ENCODE data around the gene EIF2B4. TPM values are rescaled to one million over a fixed set of nuclear protein-coding genes. Genes with fewer than 3 reads are reported as not detected.

Gene EIF2B4
- total and polyA plus RNA-seq, 9 of the 15 experiments (the other 6 are each of a cell fraction or from before 2014, with no cell fraction given): 29.7 to 80.3 (median 58.9) TPM

- TF ChIP-seq GATAD2A (IDR thresholded peaks at IDR 0.05): no peak
- TF ChIP-seq, protein P1, sequence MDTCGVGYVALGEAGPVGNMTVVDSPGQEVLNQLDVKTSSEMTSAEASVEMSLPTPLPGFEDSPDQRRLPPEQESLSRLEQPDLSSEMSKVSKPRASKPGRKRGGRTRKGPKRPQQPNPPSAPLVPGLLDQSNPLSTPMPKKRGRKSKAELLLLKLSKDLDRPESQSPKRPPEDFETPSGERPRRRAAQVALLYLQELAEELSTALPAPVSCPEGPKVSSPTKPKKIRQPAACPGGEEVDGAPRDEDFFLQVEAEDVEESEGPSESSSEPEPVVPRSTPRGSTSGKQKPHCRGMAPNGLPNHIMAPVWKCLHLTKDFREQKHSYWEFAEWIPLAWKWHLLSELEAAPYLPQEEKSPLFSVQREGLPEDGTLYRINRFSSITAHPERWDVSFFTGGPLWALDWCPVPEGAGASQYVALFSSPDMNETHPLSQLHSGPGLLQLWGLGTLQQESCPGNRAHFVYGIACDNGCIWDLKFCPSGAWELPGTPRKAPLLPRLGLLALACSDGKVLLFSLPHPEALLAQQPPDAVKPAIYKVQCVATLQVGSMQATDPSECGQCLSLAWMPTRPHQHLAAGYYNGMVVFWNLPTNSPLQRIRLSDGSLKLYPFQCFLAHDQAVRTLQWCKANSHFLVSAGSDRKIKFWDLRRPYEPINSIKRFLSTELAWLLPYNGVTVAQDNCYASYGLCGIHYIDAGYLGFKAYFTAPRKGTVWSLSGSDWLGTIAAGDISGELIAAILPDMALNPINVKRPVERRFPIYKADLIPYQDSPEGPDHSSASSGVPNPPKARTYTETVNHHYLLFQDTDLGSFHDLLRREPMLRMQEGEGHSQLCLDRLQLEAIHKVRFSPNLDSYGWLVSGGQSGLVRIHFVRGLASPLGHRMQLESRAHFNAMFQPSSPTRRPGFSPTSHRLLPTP (IDR thresholded peaks at IDR 0.05; ENCODE audit: borderline replicate concordance, extremely low read depth, insufficient read length): no peak
- TF ChIP-seq TBP (optimal IDR thresholded peaks at IDR 0.05; ENCODE audit: low read depth, low read length): peak; percentile 73
- TF ChIP-seq RBM22 (IDR thresholded peaks at IDR 0.05; ENCODE audit: low read depth, low read length, poor library complexity, severe bottlenecking): peak; percentile 86
- no peak for TF ChIP-seq RAD51 (IDR thresholded peaks at IDR 0.05; ENCODE audit: borderline replicate concordance, low read depth)
- peak; percentile 67 for TF ChIP-seq ATF1 (CRISPR knock-in tag; IDR thresholded peaks at IDR 0.05)
- peak; percentile 95 for TF ChIP-seq ATF1 (tag; IDR thresholded peaks at IDR 0.05)
- TF ChIP-seq, protein P2, sequence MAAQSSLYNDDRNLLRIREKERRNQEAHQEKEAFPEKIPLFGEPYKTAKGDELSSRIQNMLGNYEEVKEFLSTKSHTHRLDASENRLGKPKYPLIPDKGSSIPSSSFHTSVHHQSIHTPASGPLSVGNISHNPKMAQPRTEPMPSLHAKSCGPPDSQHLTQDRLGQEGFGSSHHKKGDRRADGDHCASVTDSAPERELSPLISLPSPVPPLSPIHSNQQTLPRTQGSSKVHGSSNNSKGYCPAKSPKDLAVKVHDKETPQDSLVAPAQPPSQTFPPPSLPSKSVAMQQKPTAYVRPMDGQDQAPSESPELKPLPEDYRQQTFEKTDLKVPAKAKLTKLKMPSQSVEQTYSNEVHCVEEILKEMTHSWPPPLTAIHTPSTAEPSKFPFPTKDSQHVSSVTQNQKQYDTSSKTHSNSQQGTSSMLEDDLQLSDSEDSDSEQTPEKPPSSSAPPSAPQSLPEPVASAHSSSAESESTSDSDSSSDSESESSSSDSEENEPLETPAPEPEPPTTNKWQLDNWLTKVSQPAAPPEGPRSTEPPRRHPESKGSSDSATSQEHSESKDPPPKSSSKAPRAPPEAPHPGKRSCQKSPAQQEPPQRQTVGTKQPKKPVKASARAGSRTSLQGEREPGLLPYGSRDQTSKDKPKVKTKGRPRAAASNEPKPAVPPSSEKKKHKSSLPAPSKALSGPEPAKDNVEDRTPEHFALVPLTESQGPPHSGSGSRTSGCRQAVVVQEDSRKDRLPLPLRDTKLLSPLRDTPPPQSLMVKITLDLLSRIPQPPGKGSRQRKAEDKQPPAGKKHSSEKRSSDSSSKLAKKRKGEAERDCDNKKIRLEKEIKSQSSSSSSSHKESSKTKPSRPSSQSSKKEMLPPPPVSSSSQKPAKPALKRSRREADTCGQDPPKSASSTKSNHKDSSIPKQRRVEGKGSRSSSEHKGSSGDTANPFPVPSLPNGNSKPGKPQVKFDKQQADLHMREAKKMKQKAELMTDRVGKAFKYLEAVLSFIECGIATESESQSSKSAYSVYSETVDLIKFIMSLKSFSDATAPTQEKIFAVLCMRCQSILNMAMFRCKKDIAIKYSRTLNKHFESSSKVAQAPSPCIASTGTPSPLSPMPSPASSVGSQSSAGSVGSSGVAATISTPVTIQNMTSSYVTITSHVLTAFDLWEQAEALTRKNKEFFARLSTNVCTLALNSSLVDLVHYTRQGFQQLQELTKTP (IDR thresholded peaks at IDR 0.05; ENCODE audit: low read depth in 1 of 2, partially characterized antibody in 2 of 2): no peak
- peak; percentile 60 for TF ChIP-seq FOS (IDR thresholded peaks at IDR 0.05; ENCODE audit: extremely low read depth, insufficient read length)
- peak; percentile 68 for TF ChIP-seq PCBP1 (IDR thresholded peaks at IDR 0.05; ENCODE audit: low read depth, low read length, poor library complexity, severe bottlenecking)
- TF ChIP-seq NRF1 (conservative IDR thresholded peaks at IDR 0.05 in 1 of 2, IDR thresholded peaks at IDR 0.05 in 1 of 2): peak; percentile 84 to 87
- TF ChIP-seq ZNF384 (IDR thresholded peaks at IDR 0.05; ENCODE audit: low read depth, low read length): no peak
- TF ChIP-seq MYBL2 (IDR thresholded peaks at IDR 0.05; ENCODE audit: low read depth): no peak
- no peak for TF ChIP-seq MYBL2 (CRISPR knock-in tag; IDR thresholded peaks at IDR 0.05; ENCODE audit: borderline replicate concordance)
- TF ChIP-seq, protein P3, sequence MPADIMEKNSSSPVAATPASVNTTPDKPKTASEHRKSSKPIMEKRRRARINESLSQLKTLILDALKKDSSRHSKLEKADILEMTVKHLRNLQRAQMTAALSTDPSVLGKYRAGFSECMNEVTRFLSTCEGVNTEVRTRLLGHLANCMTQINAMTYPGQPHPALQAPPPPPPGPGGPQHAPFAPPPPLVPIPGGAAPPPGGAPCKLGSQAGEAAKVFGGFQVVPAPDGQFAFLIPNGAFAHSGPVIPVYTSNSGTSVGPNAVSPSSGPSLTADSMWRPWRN (IDR thresholded peaks at IDR 0.05; ENCODE audit: low read depth): no peak
- TF ChIP-seq ZBTB17 (CRISPR knock-in tag; IDR thresholded peaks at IDR 0.05): peak; percentile 66; the same call in 1 of the 2 replicates
- peak; percentile 70 for TF ChIP-seq NFIC (IDR thresholded peaks at IDR 0.05)
- TF ChIP-seq CREM (IDR thresholded peaks at IDR 0.05; ENCODE audit: low read depth): peak; percentile 95
- peak; percentile 79; the same call in 1 of the 2 replicates for TF ChIP-seq RB1 (IDR thresholded peaks at IDR 0.05; ENCODE audit: low read depth)
- peak; percentile 89 for TF ChIP-seq EP400 (IDR thresholded peaks at IDR 0.05)
- TF ChIP-seq TEAD1 (CRISPR knock-in tag; IDR thresholded peaks at IDR 0.05): 0 out of 4 replicates have a peak, but pooled peaks of 1 of the 2 experiments have one; percentile 19
Observed at GRCh38 chr2:27380626-27381545, 10.7 kb upstream of the EIF2B4 start, which contains the start of gene ZNF513 (continued).

Measured in K562 (cell line).